ENCODE measurements around the gene CA9.

The CA9 gene

DNA sequence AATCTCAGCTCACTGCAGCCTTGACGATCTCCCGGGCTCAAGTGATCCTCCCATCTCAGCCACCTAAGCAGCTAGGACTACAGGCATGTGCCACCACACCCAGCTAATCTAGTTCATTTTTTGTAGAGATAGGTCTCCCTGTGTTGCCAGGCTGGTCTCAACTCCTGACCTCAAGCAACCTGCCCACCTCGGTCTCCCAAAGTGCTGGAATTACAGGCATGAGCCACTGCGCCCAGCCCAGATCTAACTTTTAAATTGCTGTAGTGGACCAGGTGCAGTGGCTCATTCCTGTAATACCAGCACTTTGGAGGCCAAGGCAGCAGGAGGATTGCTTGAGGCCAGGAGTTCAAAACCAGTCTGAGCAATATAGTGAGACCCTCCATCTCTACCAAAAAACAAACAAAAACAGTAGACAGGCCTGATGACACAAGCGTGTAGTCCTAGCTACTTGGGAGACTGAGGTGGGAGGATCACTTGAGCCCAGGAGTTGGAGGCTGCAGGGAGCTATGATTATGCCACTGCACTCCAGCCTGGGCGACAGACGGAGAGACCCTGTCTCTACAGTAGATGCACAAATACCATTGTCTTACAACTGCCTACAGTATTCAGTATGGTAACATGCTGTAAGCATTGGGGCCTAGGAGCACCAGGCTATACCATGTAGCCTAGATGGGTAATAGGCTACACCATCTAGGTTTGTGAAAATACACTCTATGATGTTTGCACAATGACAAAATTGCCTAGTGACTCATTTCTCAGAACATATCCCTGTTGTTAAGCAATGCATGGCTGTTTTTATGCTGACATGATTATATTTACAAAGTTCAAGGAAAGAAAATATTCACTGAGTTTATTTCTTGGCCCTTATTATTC is 21.5 kb upstream of the CA9 start:
- DNase-seq (ENCODE audit: low spot score) = no peak

DNA sequence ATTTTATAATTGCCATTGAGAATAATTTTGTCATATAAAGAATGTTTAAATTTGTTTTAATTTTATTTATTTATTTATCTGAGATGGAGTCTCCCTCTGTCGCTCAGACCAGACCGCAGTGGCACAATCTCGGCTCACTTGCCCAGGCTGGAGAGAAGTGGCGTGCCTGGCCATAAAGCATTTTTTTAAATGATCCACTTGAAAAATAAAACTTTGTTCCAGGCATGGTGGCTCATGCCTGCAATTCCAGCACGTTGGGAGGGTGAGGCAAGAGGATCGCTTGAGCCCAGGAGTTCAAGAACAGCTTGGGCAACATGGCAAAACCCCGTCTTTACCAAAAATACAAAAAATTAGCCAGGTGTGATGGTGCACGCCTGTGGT is 20.9 kb upstream of the CA9 start:
- no peak for DNase-seq (ENCODE audit: low spot score)

DNA sequence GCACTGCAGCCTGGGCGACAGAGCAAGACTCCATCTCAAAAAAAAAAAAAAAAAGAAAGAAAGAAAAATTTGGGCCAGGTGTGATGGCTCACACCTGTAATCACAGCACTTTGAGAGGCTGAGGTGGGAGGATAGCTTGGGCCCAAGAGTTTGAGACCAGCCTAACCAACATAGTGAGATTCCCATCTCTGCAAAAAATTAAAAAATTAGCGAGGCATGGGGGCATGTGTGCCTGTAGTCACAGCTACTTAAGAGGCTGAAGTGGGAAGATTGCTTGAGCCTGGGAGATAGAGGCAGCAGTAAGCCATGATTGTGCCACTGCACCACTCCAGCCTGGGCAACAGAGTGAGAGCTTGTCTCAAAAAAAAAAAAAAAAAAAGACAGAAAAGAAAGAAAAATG is 20.1 kb upstream of the CA9 start:
- no peak for DNase-seq (ENCODE audit: low spot score)

DNA sequence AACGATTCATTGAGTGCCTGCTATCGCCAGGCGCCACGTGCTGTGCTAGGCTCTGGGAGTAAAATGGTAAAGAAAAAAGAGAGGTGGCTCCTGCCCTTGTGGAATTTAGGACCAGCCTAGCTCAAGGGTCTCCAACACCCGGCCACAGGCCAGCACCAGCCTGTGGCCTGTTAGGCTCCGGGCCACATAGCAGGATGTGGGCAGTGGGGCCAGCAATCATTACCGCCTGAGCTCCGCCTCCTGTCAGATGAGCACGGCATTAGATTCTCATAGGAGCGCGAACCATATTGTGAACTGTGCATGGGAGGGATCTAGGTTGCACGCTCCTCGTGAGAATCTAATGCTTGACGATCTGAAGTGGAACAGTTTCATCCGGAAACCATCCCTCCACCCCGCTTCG is 17.4 kb upstream of the CA9 start:
- DNase-seq (ENCODE audit: low spot score) = no peak

GRCh38 chr9:35656831-35657545 is 16.7 kb upstream of the CA9 start:
- no peak for DNase-seq (ENCODE audit: low spot score)

GRCh38 chr9:35657546-35658136 is 16.1 kb upstream of the CA9 start, which contains the start of gene RMRP:
Gene RMRP, minus strand, starts transcription at chr9:35658019.
- peak; percentile 99 for DNase-seq (ENCODE audit: low spot score)

GRCh38 chr9:35658137-35658967 is 15.4 kb upstream of the CA9 start, which contains the start of gene CCDC107:
Gene CCDC107, plus strand, starts transcription at chr9:35658292. Its CDS starts 88 bp downstream, at chr9:35658380.
- peak; percentile 93 for DNase-seq (ENCODE audit: low spot score)

DNA sequence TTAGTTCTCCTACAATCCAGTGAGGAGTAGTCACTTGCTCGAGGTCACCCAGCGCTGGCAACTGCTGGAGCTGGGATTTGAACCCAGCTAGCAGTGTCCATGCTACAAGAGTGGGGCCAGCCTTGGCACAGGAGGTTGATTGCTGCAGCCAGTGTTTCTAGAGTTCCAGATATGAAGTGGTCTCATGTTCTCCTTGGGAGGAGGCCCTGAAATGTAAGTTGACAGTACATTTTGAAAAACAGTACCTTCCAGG is 14.8 kb upstream of the CA9 start:
- no peak for DNase-seq (ENCODE audit: low spot score)

DNA sequence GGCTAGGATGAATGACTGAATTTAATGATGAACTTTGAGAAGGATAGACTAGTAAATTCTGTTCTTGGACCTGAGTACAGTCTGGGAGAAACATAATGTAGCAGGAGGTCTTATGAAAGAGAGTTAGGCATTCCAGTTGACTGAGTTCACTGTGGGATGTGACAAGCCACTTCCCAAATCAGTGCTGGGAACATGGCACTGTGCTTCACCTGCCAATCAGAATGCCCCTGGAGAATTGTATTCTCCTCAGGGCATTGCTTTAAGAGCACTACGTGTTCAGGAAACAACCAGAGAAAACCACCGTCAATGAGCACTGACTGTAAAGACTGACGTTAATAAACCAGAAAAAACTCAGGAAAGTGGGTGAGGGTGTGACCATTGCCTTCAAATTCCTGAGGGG is 14.4 kb upstream of the CA9 start:
- no peak for DNase-seq (ENCODE audit: low spot score)

GRCh38 chr9:35660966-35661415 is 12.7 kb upstream of the CA9 start:
- DNase-seq (ENCODE audit: low spot score) = no peak

DNA sequence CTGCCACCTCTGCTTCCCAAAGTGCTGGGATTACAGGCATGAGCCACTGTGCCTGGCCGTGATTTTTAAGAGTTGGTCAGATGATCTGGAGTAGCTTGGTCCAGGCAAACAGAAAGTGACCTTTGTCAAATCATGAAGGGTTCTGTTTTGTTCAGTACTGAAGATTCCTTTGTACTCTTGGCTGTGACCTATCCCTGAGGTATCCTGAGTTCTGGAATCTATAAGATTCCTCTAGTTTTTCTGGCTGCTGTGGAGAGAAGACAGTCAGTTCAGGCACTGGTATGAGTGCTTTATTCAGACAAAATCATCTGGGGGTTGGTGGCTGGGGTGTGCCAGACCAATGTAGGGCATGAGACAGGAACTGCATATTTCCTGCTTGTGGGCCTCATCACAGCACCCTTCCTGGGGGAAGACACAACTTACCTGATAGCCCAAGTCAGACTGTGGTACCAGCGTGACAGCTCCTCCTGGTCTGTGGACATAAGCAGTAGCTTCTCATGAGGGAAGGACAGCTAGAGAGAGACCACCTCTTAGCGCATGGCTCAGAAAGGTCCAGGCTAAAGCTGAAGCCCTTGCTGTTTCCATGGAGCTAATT is 11.9 kb upstream of the CA9 start:
- peak; percentile 76 for DNase-seq (ENCODE audit: low spot score)

- DNase-seq (ENCODE audit: low spot score) = no peak
Observed at GRCh38 chr9:35662437-35662836, 11.3 kb upstream of the CA9 start.

- peak; percentile 95 for DNase-seq (ENCODE audit: low spot score)
Observed at GRCh38 chr9:35664531-35665470, 8.9 kb upstream of the CA9 start, which contains the start of gene ARHGEF39. Gene ARHGEF39, minus strand, starts transcription at chr9:35665195. Its CDS starts 26 bp downstream, at chr9:35665169.

GRCh38 chr9:35665471-35665818 is 8.3 kb upstream of the CA9 start:
- no peak for DNase-seq (ENCODE audit: low spot score)

GRCh38 chr9:35666045-35666444 is 7.7 kb upstream of the CA9 start:
- DNase-seq (ENCODE audit: low spot score) = no peak

DNA sequence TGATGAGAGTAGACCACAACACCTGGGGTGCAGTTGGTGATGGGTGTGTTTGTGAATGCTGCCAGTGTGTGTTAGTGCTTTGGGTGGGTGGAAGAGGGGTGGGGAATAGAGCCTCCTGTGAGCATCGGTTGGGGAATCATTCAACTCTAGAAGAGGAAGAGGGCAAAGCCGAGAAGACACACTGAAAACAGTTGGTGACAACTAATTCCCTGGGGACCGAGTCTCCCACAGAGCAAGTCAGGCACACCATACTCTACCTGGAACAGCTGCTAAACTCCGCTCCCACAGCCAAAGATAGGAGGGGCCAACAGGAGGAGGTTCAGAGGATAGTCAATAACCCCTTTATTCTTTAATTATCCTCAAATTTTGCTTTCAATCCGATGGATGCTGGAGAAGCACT is 7.2 kb upstream of the CA9 start:
- DNase-seq (ENCODE audit: low spot score) = no peak

GRCh38 chr9:35667939-35668338 is 5.8 kb upstream of the CA9 start:
- no peak for DNase-seq (ENCODE audit: low spot score)

DNA sequence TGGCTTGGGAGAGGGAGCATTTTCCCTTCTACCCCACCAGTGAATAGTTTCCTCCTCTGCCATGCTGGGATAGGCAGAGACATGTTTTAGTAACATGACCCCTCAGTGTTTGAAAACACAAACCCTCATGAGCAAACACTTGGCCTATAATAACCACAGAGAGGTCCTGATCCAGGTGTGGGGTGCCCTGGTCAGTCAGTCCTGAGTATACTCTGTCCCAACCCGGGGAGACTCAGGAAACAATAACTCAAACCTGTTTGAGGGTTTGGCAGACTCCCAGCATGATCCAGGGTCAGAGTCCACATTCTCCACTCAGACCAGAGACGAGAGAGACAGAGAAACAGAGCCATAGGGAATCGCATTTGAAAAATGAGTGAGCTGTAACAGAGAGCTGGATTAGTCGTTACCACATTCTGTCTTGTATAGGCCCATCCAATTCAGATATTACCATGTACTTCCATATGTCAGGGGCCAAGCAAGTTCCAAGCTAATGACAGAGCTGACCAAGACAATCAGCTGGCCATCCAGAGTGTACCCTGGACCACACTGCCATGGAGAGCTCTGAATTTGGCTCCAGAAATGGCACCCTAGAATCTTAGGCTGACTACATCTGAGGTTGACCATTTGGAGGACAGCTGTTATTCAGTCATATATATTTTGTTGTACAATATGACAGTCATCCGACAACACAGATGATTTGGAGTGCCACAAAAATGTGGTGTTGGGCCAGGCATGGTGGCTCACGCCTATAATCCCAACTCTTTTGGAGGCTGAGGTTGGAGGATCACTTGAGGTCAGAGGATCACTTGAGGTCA is 4.2 kb upstream of the CA9 start:
- DNase-seq (ENCODE audit: low spot score) = no peak

DNA sequence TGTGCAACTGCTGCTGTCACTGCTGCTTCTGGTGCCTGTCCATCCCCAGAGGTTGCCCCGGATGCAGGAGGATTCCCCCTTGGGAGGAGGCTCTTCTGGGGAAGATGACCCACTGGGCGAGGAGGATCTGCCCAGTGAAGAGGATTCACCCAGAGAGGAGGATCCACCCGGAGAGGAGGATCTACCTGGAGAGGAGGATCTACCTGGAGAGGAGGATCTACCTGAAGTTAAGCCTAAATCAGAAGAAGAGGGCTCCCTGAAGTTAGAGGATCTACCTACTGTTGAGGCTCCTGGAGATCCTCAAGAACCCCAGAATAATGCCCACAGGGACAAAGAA is 265 bp downstream of the CA9 start:
- no peak for DNase-seq (ENCODE audit: low spot score)

GRCh38 chr9:35675204-35675603 is 1.5 kb downstream of the CA9 start:
- no peak for DNase-seq (ENCODE audit: low spot score)
